GM12891 (cell line): ENCODE results near the gene CD28. TPM values are rescaled to one million over a fixed set of nuclear protein-coding genes. Genes with fewer than 3 reads are reported as not detected.

Source experiments
- DNase-seq: peaks from one replicate; pipeline ENCODE4 v3.0.0; 2011; ENCODE audit warnings: low spot score; ENCODE audit not compliant: insufficient read length
- FAIRE-seq: peaks from 2 replicates; lab custom pipeline; 2011; peaks lifted over from hg19 to GRCh38; lab: Jason Lieb, UNC
- PAX5 ChIP-seq: IDR thresholded peaks from 2 replicates; pipeline ENCODE4 v1.6.1; 2011; ENCODE audit warnings: low read length, moderate library complexity, mild to moderate bottlenecking; ENCODE audit not compliant: insufficient read depth, severe bottlenecking
- POLR2A ChIP-seq: IDR thresholded peaks from 2 replicates; pipeline ENCODE4 v1.6.1; 2011; ENCODE audit warnings: low read depth, low read length, control low read depth
- POLR2AphosphoS5 ChIP-seq: IDR thresholded peaks from 2 replicates; pipeline ENCODE4 v1.6.1; 2011; ENCODE audit warnings: low read depth, low read length, control low read depth
- POU2F2 ChIP-seq: IDR thresholded peaks from 2 replicates; pipeline ENCODE4 v1.6.1; 2011; ENCODE audit warnings: low read depth, mild to moderate bottlenecking, control low read depth, low read length, moderate library complexity
- SPI1 ChIP-seq: IDR thresholded peaks from 2 replicates; pipeline ENCODE4 v1.6.1; 2011; ENCODE audit warnings: low read depth, low read length, control low read depth
- TAF1 ChIP-seq: IDR thresholded peaks from 2 replicates; pipeline ENCODE4 v1.6.1; 2011; ENCODE audit warnings: low read depth, low read length, control low read depth
- polyA plus RNA-seq: library from polyadenylated mRNA; unstranded; fragments of >200 nt; gene quantifications from one replicate; pipeline ENCODE4 v1.2.1, GENCODE V29; 2012; ENCODE audit warnings: low read depth, missing spikeins, inconsistent platforms; ENCODE audit not compliant: missing spikeins

CD28 gene
- polyA plus RNA-seq: 0.15 TPM

GRCh38 chr2:203706403-203706802 lies at the start of gene CD28:
Gene CD28, plus strand, starts transcription at chr2:203706639. Its CDS starts 58 bp downstream, at chr2:203706697.
- peak; percentile 99 for FAIRE-seq
- peak; percentile 50; the same call in 1 of the 2 replicates for TF ChIP-seq POU2F2
- no peak for TF ChIP-seq PAX5
- peak; percentile 98 for TF ChIP-seq SPI1
- peak; percentile 48 for DNase-seq

GRCh38 chr2:203659331-203660049 lies 46.9 kb upstream of the CD28 start:
- peak; percentile 97 for TF ChIP-seq SPI1
- no peak for TF ChIP-seq POU2F2
- DNase-seq (peak; percentile 32), FAIRE-seq (no peak)

- FAIRE-seq: no peak
- TF ChIP-seq SPI1: no peak
- TF ChIP-seq PAX5: no peak
- TF ChIP-seq POU2F2: no peak
- TF ChIP-seq POLR2A: no peak
- TF ChIP-seq TAF1: no peak
- TF ChIP-seq POLR2AphosphoS5: no peak
- no peak for DNase-seq
Observed at GRCh38 chr2:203660465-203660864, 46.0 kb upstream of the CD28 start.

GRCh38 chr2:203661279-203661908 lies 45.0 kb upstream of the CD28 start:
- TF ChIP-seq POLR2A (no peak), PAX5 (no peak), SPI1 (no peak), TAF1 (no peak)
- no peak for FAIRE-seq
- DNase-seq: no peak

- no peak for TF ChIP-seq PAX5
- TF ChIP-seq POLR2AphosphoS5: no peak
- no peak for TF ChIP-seq TAF1
- no peak for TF ChIP-seq SPI1
- no peak for TF ChIP-seq POU2F2
- DNase-seq: no peak
- FAIRE-seq: no peak
Observed at GRCh38 chr2:203662487-203662886, 44.0 kb upstream of the CD28 start.

- FAIRE-seq: no peak
- TF ChIP-seq POLR2AphosphoS5 (no peak), SPI1 (peak; percentile 6; the same call in 1 of the 2 replicates), POLR2A (no peak)
- no peak for DNase-seq
Observed at GRCh38 chr2:203662951-203663350, 43.5 kb upstream of the CD28 start.

- no peak for FAIRE-seq
- no peak for TF ChIP-seq SPI1
- TF ChIP-seq PAX5: no peak
- no peak for DNase-seq
Observed at GRCh38 chr2:203664029-203664755, 42.2 kb upstream of the CD28 start.

- FAIRE-seq (no peak), DNase-seq (no peak)
- TF ChIP-seq PAX5: no peak
- TF ChIP-seq POLR2A: no peak
- no peak for TF ChIP-seq SPI1
- TF ChIP-seq POU2F2: no peak
- TF ChIP-seq TAF1: no peak
- no peak for TF ChIP-seq POLR2AphosphoS5
Observed at GRCh38 chr2:203667838-203668237, 38.6 kb upstream of the CD28 start.

GRCh38 chr2:203669820-203670219 lies 36.6 kb upstream of the CD28 start:
- TF ChIP-seq POLR2AphosphoS5 (no peak), POLR2A (no peak), PAX5 (no peak), TAF1 (no peak), SPI1 (no peak), POU2F2 (no peak)
- FAIRE-seq (no peak), DNase-seq (no peak)

- no peak for DNase-seq
Observed at GRCh38 chr2:203670939-203671338, 35.5 kb upstream of the CD28 start.

More at GRCh38 chr2:203670939-203671338, 35.5 kb upstream of the CD28 start:
- TF ChIP-seq POU2F2 (no peak), SPI1 (no peak), PAX5 (no peak), POLR2A (no peak), TAF1 (no peak), POLR2AphosphoS5 (no peak)
- FAIRE-seq: peak; percentile 33
